Measurements from ENCODE around the gene TCP11L2. TPM values are rescaled to one million over a fixed set of nuclear protein-coding genes. Genes with fewer than 3 reads are reported as not detected.

Gene TCP11L2
- polyA plus RNA-seq, 1 donor from 2014 or later = 16.6 TPM

GRCh38 chr12:106392759-106393158 lies 90.2 kb downstream of the TCP11L2 start:
- Histone ChIP-seq H3K27ac (ENCODE audit: low read length) (no peak overlapping the region), H3K4me3 (ENCODE audit: low read length) (no peak overlapping the region), H3K9me2 (ENCODE audit: insufficient read depth, low read length) (no peaks in the 10 kb centered on the region), H2AFZ (ENCODE audit: low read depth, low read length) (no peak overlapping the region), H4K20me1 (ENCODE audit: insufficient read depth) (no peaks in the 10 kb centered on the region), H3K9ac (ENCODE audit: low read length) (no peak overlapping the region), H3K79me2 (replicated peaks; ENCODE audit: insufficient read depth, low read length) (no peaks in the 10 kb centered on the region), H3K27me3 (ENCODE audit: insufficient read depth, low read depth, low read length) (no peaks in the 10 kb centered on the region), H3K36me3 (ENCODE audit: insufficient read depth, low read length) (peaks cover 4% of the 10 kb centered on the region), H3F3A (ENCODE audit: insufficient read depth, low read length, poor library complexity, severe bottlenecking) (no peaks in the 10 kb centered on the region), H3K9me3 (ENCODE audit: low read length) (no peaks in the 10 kb centered on the region), H3K4me2 (ENCODE audit: low read length) (no peak overlapping the region)
- no peak for TF ChIP-seq EP300 (conservative IDR thresholded peaks at IDR 0.05; ENCODE audit: poor library complexity, severe bottlenecking)
- TF ChIP-seq SMC3 (conservative IDR thresholded peaks at IDR 0.05; ENCODE audit: poor library complexity) = no peak
- TF ChIP-seq POLR2AphosphoS5 (IDR thresholded peaks at IDR 0.05) = no peak
- TF ChIP-seq REST (IDR thresholded peaks at IDR 0.05; ENCODE audit: borderline replicate concordance) = no peak
- no peak for TF ChIP-seq MXI1 (conservative IDR thresholded peaks at IDR 0.05; ENCODE audit: poor library complexity, severe bottlenecking)
- no peak for TF ChIP-seq CTCF (IDR thresholded peaks at IDR 0.05; ENCODE audit: poor library complexity, severe bottlenecking)
- no peak for TF ChIP-seq EZH2 (IDR thresholded peaks at IDR 0.05; ENCODE audit: borderline replicate concordance, insufficient read depth, low read length, poor library complexity, severe bottlenecking)
- TF ChIP-seq RAD21 (conservative IDR thresholded peaks at IDR 0.05) = no peak
- no peak for TF ChIP-seq TAF1 (IDR thresholded peaks at IDR 0.05; ENCODE audit: low read depth)

Small RNA genes within 50 kb of the gene (small RNA-seq; reads per million reads assigned to genes)
- gene RNU7-94P = 0 reads per million in 3 experiments

Other genes with a start within 250 kb of the TCP11L2 start
- gene NUAK1, start 163.8 kb upstream of the TCP11L2 start, polyA plus RNA-seq = 8.3 and 11.7 TPM in 2 replicates
- 50.0 and 51.5 TPM in 2 replicates for gene CKAP4, start 54.7 kb upstream of the TCP11L2 start, polyA plus RNA-seq
- gene POLR3B, start 55.0 kb downstream of the TCP11L2 start, polyA plus RNA-seq = 4.3 and 5.7 TPM in 2 replicates

Measured in neural cell (in vitro differentiated cells).